GM12865 (cell line): ENCODE results near the gene TMA16.

Experiments
- DNase-seq: peaks from one replicate; pipeline ENCODE4 v3.0.0; 2010; ENCODE audit warnings: low read depth
- H3K4me3 ChIP-seq: 2 replicates; pipeline ENCODE4 v1.5.1; 2011; ENCODE audit warnings: mild to moderate bottlenecking, low read depth, low read length, control low read depth
- CTCF ChIP-seq: IDR thresholded peaks from 2 replicates; pipeline ENCODE4 v1.5.1; 2011; ENCODE audit warnings: low read length, control low read depth, low read depth, inconsistent platforms; ENCODE audit not compliant: insufficient read depth; ENCODE audit errors: missing control alignments

TMA16 gene

GRCh38 chr4:163548481-163549243 lies 54.2 kb downstream of the TMA16 start:
- H3K4me3 ChIP-seq, result no peak overlapping the region
- peak; percentile 52 for TF ChIP-seq CTCF
- DNase-seq, result peak; percentile 65

GRCh38 chr4:163550869-163551267 lies 56.4 kb downstream of the TMA16 start:
- DNase-seq, result no peak
- H3K4me3 ChIP-seq, result no peak overlapping the region
- TF ChIP-seq CTCF, result no peak

GRCh38 chr4:163553146-163553545 lies 58.7 kb downstream of the TMA16 start:
- no peak for TF ChIP-seq CTCF
- no peak overlapping the region for H3K4me3 ChIP-seq
- no peak for DNase-seq

GRCh38 chr4:163554870-163555465 lies 60.5 kb downstream of the TMA16 start:
- DNase-seq, result peak; percentile 40
- TF ChIP-seq CTCF, result peak; percentile 42
- H3K4me3 ChIP-seq, result no peak overlapping the region

- TF ChIP-seq CTCF, result no peak
- peak; percentile 34 for DNase-seq
- H3K4me3 ChIP-seq, result no peak overlapping the region
Measured at GRCh38 chr4:163556177-163556576, 61.7 kb downstream of the TMA16 start.

GRCh38 chr4:163556650-163557391 lies 62.3 kb downstream of the TMA16 start:
- TF ChIP-seq CTCF, result no peak
- no peak for DNase-seq

More at GRCh38 chr4:163556650-163557391, 62.3 kb downstream of the TMA16 start:
- no peak overlapping the region for H3K4me3 ChIP-seq
